ENCODE data around the gene FHOD1. TPM values are rescaled to one million over a fixed set of nuclear protein-coding genes. Genes with fewer than 3 reads are reported as not detected.

FHOD1 gene
- total RNA-seq, 4 donors from 2014 or later: 7.7 to 28.8 (median 15.3) TPM

GRCh38 chr16:67210069-67210937 is 37.0 kb downstream of the FHOD1 start:
- TF ChIP-seq CTCF (IDR thresholded peaks at IDR 0.05) (no peak), EP300 (IDR thresholded peaks at IDR 0.05) (no peak), POLR2A (IDR thresholded peaks at IDR 0.05) (no peak), POLR2AphosphoS5 (IDR thresholded peaks at IDR 0.05) (no peak)
- H3K4me3 ChIP-seq: no peak overlapping the region
- H3K27me3 ChIP-seq: no peaks in the 10 kb centered on the region
- H3K4me1 ChIP-seq: peaks cover 11% of the 10 kb centered on the region
- H3K9me3 ChIP-seq: no peaks in the 10 kb centered on the region
- WGBS: 93% methylated on average over 15 of the region's 25 CpGs
- peaks cover 9% of the 10 kb centered on the region for H3K36me3 ChIP-seq
- no peak overlapping the region for H3K27ac ChIP-seq
- DNase-seq (ENCODE audit: low spot score in 2 of 2): no peak

- H3K27ac ChIP-seq: no peak overlapping the region
- H3K4me3 ChIP-seq: no peak overlapping the region
- no peaks in the 10 kb centered on the region for H3K27me3 ChIP-seq
- 88% methylated on average over 8 of the region's 8 CpGs for WGBS
- no peak for TF ChIP-seq CTCF (IDR thresholded peaks at IDR 0.05)
- no peak for TF ChIP-seq POLR2A (IDR thresholded peaks at IDR 0.05)
- no peak for TF ChIP-seq EP300 (IDR thresholded peaks at IDR 0.05)
- TF ChIP-seq POLR2AphosphoS5 (IDR thresholded peaks at IDR 0.05): no peak
- peaks cover 11% of the 10 kb centered on the region for H3K4me1 ChIP-seq
- H3K9me3 ChIP-seq: no peaks in the 10 kb centered on the region
- DNase-seq (ENCODE audit: low spot score in 2 of 2): no peak
- peaks cover 9% of the 10 kb centered on the region for H3K36me3 ChIP-seq
Observed at GRCh38 chr16:67209565-67209964, 37.7 kb downstream of the FHOD1 start.

DNA sequence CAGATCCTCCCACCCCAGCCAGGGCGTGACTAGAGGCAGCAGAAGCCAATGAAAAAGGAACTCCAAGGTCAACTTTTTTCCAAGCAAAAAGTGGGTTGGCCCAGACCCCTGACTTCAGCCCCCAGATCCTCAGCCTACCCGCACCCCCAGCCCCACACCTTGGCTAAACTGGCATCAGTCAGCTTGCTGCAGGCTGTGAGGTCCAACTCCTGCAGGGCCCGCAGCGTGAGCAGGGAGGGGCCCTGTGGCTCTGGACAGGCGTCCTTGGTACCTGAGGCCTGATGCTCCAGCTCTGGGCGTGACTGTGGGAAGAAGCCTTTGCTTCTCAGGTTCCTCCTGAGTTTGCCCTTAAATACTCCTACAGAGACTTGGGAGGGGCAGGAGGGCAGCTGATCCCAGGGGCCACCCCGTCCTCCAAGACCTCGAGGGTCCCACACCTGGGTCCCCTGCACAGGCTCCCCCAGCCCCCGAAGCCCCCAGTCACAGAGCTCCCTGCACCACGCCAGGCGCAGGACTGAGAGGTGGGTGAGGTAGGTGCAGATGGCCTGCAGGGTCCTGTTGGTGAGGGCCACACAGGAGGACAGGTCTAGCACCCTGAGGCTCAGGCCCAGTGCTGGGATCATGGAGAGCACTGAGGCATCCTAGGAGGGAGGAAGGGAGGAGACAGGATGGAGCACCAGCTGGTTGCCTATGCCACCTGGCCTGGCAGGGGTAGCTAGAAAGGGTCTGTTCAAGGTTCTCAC is 39.0 kb downstream of the FHOD1 start:
- H3K27ac ChIP-seq: no peak overlapping the region
- peaks cover 17% of the 10 kb centered on the region for H3K36me3 ChIP-seq
- WGBS: 90% methylated on average over 6 of the region's 11 CpGs
- TF ChIP-seq CTCF (IDR thresholded peaks at IDR 0.05) (no peak), EP300 (IDR thresholded peaks at IDR 0.05) (no peak), POLR2A (IDR thresholded peaks at IDR 0.05) (no peak), POLR2AphosphoS5 (IDR thresholded peaks at IDR 0.05) (no peak)
- H3K4me1 ChIP-seq: peaks cover 10% of the 10 kb centered on the region
- H3K9me3 ChIP-seq: no peaks in the 10 kb centered on the region
- H3K4me3 ChIP-seq: no peak overlapping the region
- DNase-seq (ENCODE audit: low spot score in 2 of 2): no peak
- no peaks in the 10 kb centered on the region for H3K27me3 ChIP-seq

- no peaks in the 10 kb centered on the region for H3K27me3 ChIP-seq
- H3K9me3 ChIP-seq: no peaks in the 10 kb centered on the region
- H3K36me3 ChIP-seq: peaks cover 26% of the 10 kb centered on the region
- TF ChIP-seq POLR2A (IDR thresholded peaks at IDR 0.05): no peak
- no peak for TF ChIP-seq CTCF (IDR thresholded peaks at IDR 0.05)
- no peak for TF ChIP-seq POLR2AphosphoS5 (IDR thresholded peaks at IDR 0.05)
- TF ChIP-seq EP300 (IDR thresholded peaks at IDR 0.05): no peak
- DNase-seq (ENCODE audit: low spot score in 2 of 2): no peak
- H3K4me3 ChIP-seq: no peak overlapping the region
- whole genome bisulfite sequencing: 65% methylated on average over 10 of the region's 21 CpGs
- H3K4me1 ChIP-seq: peaks cover 6% of the 10 kb centered on the region
- H3K27ac ChIP-seq: no peak overlapping the region
Observed at GRCh38 chr16:67207249-67208091, 39.8 kb downstream of the FHOD1 start.

All from suprapubic skin (tissue), 4 donors.